OCI-M1 (cell line): ENCODE results near the gene RALB.

ENCODE experiments used
- DNase-seq: peaks from one replicate; lab custom pipeline; 2025; lab: John Stamatoyannopoulos, UW

The RALB gene, protein sequence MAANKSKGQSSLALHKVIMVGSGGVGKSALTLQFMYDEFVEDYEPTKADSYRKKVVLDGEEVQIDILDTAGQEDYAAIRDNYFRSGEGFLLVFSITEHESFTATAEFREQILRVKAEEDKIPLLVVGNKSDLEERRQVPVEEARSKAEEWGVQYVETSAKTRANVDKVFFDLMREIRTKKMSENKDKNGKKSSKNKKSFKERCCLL

DNA sequence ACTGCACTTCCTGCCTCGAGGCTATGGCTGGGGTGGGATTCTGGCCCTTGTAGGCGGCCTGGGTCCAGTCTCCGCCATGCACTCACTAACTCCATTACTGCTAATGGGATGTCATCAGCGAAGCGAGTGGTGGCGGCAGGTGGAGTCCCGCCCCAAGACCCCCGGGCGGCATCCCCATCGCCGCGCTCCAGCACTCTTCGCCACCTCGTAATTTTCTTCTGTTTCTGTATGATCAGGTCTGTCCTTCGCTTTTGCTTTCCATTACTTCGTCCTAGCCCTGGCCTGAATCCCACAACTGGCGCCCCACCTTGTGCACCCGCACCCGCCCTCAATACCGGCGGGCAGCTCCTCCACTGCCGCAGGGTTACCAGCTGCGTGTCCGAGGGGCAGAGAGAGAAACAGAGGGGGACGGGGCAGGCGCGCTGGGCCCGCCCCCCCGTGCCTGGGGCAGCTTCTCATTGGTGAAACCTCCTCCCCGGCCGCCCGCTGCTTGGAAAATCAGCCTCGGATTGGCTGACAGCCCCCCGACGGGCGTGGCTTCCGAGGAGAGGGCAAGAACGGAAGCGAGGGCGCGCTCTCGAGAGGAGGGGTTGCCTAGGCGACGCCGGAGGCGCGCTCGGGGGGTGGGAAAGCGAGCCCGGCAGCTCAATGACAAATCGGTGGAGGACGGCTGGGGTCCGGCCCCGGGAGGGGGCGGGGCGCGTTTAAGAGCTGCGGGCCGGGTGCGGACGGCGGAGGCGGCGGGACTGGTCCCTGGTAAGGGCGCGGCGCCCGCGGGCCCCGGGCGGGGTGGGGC is at the start of gene RALB:
Gene RALB (plus strand): TSS at position 628 of the 796 bp plus-strand sequence. CDS start 25,813 bp downstream, outside the sequence.
- peak; percentile 99 for DNase-seq

- no peak for DNase-seq
These were observed 49.2 kb upstream of the RALB start for GRCh38 chr2:120203251-120204021.

DNA sequence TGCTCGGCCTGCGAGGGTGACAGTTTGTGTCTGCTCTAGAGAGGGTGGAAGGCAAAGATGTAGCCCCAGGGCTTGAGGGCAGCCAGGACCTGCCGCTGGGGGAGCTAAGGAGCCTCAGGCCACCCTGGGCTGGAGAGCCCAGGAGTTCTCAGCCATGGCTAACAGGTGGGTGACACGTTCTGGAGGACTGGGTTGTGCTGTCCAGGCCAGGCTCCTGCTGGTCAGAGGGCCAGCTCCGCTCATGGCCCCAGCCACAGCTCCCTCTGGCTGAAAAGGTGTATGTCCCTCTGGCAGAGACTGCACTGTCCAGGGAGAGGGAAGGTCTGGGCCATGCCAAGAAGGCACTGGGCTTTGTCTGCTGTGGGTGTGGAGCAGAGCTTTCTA is 48.6 kb upstream of the RALB start:
- peak; percentile 34 for DNase-seq

- DNase-seq = no peak
These were observed 48.2 kb upstream of the RALB start for GRCh38 chr2:120204417-120204816.

- no peak for DNase-seq
These were observed 47.5 kb upstream of the RALB start for GRCh38 chr2:120204945-120205670.

- DNase-seq = peak; percentile 58
These were observed 46.5 kb upstream of the RALB start for GRCh38 chr2:120206022-120206581.

- no peak for DNase-seq
These were observed 44.0 kb upstream of the RALB start for GRCh38 chr2:120208381-120209353.

DNA sequence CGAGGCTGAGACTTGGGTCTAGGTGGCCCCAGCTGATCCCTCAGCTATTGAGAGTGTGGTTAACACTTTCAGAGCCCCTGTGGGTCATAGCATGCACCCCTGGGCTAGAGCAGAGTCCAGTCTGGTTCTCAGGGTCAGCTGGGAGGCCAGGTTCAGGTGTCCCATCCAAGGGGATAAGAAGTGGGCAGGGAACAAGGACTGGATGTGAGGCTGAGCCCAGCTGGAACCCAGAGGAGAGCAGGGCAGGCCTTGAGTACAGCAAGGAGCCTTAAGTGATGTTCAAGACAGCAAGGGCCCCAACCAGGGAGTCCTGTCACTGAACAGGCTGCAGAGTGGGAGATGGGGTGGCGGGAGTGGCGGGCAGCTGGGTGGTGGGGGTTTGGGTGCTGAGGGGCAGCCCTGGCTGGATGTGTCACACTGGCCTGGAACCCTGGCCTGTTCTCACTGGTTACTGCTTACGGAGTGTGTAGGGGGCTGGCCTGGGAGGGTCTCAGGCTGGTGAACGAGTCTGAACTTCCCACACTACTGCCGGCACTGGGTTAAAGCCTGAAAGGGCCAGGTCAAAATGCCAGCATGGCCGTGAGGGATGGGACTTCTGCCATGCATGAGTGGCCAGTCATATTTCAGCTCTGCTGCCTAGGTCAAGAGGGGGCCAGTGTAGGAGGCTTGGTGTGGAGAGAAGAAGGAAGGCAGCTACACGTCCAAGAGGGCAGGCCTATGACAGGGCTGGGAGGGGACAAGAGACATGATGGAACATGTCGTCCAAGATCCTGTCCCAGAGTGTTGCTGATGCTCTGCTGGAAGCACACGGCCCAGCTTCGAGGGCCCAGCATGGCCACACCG is 43.0 kb upstream of the RALB start:
- DNase-seq = no peak

DNA sequence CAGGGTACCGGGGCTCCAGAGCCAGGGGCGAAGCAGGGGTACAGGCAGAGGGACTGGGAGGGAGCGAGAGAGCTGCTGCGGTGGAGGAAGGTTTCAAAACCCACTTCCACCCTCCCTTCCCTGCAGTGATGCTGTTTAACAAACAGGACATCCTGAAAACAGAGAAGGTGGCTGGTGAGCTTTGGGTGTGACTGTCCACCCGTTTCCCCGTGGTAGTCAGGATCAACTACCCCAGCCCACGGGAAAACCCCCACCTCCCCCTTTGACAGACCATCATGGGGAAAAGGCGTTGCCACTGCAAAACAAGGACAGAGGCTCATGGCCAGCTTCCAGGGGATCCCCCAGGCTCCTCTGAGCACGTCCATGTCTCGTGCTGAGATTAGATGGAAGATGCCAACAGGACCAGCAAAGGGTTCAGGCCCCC is 42.4 kb upstream of the RALB start:
- DNase-seq = no peak

DNA sequence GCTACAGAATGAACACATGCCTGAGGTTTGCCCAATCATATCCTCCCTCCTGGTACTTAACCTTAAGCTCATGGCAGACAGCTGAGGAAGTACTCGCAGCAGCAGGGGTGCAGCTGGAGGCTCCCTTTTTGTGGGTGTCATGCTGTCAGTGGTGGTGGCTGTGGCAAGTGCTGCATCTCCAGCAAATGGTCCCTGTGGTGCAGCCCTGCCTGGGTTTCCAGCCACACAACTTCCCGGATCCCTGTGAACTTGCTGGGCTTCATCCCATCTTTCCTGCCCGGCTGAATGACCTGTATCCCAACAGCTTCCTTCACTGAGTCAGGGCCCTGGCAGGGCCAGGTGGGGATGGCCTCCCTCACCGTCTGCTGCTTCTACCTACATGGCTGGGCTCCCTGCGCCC is 34.5 kb upstream of the RALB start:
- no peak for DNase-seq

DNA sequence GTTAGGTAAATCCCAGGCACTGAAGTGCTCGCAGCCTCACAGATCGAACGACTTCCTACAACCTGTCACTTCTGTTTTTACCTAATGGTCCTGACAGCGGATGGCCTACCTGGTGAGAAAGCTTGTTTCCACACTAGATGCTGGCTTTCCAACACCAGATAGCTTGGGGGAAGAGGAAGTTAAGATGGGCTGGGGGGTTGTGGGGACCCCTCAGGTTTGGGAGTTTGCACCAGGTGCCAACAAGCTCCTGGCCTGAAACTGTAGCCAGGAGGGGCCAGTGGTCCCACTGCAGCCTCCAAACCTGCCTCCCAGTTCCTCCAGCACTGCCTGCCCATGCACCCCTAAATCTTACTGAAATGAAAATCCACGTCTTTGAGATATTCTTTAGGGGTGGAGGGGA is 33.4 kb upstream of the RALB start:
- DNase-seq = no peak

DNA sequence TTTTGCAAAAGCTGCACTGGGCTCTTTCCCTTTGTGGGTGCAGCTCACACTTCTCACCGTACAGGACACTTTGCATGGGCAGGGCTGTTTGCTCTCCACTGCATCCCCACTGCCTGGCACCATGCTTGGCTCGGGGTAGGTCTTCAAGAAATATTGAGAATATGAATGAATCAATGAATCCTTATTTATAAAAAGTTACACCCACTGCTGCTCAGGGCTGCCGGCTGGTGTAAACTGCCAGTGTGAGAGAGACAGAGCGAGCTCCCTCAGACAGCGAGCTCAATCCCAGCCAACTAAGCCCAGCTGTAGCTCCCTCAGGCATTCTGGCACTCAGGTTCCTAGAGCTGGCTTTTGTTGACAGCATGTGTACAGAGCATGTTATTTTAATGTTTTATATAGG is 32.9 kb upstream of the RALB start:
- DNase-seq = no peak

DNA sequence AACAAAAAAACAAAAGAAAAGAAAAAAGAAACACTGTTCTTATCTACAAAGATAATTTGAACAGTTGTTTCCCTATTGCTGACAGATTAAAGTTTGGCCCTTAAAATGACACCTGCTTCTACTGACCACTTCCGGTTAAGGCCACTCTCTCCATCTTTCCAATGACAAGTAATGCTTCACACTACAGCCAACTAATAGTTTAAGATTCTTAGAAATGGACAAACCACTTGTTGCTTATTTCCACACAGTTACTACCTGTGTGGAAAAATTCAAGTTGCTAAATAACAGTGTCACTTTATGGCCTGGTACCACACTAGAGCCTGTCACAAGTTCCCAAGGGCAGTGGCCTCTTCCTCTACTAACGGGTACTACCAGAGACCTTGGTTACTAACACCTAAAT is 31.9 kb upstream of the RALB start:
- DNase-seq = no peak

- DNase-seq = no peak
These were observed 31.0 kb upstream of the RALB start for GRCh38 chr2:120221616-120222015.

DNA sequence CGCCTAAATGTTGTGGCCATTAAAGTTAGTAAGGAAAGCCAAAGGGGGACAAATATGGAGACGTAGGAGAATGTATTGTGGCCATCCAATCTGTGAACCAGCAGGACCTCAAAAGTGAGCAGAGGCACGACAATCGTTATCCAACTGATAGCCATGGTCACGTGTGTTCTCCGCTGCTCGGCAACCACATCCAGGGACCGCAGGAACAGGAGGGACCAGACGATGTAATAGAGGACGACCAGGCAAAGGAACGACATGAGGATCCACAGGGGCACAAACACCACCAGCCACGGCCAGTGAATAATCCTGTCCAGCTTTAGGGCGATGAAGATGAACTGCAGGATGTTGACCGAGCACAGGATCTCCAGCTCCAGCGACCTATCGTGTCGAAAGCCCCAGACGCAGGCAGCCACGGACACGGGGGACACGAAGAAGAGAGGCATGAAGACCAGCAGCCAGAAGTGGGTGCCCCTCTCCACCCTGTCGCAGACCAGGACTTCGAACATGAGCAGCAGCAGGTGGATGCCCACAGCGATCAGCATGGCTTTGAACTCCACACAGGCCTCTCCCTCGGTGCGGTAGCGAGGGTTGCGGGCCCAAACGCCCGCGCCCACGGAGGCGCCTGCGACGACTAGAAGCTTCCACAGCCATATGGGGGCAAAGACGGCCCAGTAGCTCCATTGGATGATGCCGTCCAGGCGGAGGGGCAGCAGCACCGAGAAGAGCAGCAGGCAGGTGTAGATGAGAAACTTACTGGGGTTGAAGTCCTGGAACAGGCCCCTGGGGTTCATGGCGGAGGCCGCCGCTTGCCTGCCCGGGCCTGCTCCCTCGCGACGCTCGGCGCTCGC is 30.2 kb upstream of the RALB start:
- DNase-seq = no peak

DNA sequence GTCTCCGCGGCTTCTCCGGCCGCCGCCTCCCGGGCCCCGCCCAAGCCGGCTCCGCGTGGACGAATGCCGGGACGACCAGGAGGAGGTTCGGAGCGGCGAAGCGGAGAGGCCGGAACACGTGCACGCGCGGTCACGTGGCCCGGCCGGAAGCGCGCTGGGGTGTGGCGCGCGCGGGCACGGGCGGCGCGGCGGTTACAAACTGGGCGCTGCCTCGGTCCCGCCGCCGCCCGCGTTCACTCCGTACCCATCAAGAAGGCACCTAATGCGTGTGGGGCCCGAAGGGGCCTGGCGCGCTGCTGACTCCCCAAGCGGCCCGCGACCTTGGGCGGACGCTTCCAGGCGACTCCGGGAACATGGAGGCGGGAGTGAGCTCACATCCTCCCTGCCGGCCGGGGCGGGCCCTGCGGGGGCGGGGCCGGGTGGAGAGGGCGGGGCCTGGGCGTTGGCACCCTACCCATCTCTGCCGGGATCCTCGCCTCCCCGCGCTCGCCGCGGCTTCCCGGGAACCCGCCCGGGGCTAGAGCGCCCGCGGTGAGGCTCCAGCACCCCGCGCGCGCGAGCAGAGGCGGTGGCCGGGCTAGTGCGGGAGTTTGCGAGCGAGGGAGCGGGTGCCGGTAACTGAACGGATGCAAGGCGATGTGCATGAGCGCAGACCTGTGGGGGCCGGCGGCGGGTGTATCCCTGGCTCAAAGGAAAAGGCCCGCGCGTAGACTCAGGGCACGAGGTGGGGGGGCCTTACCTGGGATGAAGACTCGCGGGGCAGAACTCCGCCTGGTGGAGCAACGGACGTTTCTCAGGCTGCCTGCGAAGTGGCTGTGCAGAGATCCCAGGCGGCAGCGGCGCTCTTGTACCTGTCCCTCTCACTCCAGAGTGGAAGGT is 29.4 kb upstream of the RALB start, which contains the start of gene TMEM185B:
Gene TMEM185B (minus strand): TSS at position 367 of the 879 bp plus-strand sequence. CDS start 424 bp downstream, outside the sequence.
- DNase-seq = peak; percentile 84

- no peak for DNase-seq
These were observed 28.4 kb upstream of the RALB start for GRCh38 chr2:120224256-120224655.
